OCI-M2 (cell line): ENCODE measurements around the gene DSE.

Source experiments
- DNase-seq: peaks from one replicate; lab custom pipeline; 2025; ENCODE audit not compliant: unreplicated experiment; lab: John Stamatoyannopoulos, UW

DSE gene

DNA sequence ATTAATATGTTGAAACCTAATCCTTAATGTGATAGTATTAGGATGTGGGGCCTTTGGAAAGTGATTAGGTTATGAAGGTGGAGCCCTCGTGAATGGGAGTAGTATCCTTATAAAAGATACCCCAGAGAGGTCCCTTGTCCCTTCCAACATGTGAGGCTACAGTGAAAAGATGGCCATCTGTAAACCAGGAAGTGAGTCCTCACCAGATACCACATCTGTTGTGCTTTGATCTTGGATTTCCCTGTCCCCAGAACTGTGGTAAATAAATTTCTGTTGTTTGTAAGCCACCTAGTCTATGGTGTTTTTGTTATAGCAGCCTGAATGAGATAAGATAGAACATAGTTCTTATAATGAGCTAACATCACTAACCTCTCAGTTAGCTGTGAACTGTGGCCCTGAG is 73.8 kb downstream of the DSE start:
- no peak for DNase-seq

DNA sequence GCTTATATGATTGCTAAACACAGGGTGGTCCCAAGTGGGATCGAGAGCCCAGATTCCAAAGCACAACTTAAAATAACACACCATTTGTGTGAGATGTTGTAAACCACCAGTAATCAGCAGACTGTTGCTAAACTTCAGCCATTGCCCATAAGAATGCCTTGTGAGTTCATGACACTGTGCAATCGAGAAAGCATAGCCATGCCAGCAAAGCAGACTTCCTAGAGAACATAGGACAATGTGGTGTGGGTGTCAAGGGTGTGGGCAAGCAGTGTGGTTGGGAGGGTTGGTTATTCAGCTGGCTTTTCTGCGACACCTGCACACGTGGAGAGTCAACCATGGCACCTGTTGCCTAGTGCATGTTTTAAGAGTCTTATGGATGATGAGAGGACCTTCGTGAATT is 74.4 kb downstream of the DSE start:
- DNase-seq: no peak

DNA sequence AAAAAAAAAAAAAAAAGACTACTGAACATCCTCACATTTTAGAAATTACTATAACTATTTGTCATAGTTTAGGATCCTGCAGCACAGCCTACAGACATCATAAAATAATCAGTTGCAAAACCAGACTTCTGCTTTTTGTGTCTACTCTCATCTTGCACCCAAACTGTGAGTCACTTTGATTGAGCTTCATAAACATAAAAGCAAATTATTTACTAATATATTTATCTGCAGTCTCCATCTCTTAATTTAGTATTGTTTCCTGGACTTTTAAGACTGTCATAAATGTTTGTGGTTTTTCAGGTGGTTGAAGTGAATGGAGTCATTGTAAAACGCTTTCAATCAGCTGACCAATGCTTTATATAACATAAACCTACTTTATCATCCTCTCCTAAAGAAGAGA is 75.7 kb downstream of the DSE start:
- no peak for DNase-seq

DNA sequence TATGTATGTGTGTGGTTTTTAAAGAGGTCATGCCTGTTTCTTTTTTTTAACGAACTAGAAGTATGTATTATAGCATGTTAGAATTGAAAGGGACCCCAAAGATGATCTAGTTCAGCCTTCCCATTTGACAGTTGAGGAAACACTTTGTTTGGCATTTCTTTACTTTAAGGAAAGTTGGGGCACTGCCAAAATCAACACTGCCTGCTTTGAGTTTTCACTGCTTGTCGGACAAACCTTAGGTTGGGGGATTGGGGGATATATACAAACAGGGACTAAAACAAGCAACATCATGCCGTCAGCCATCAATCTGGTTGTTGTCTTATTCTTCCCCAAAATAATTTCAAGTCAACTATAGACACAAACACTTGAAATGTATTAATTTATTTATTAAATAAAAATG is 76.3 kb downstream of the DSE start:
- DNase-seq: no peak

DNA sequence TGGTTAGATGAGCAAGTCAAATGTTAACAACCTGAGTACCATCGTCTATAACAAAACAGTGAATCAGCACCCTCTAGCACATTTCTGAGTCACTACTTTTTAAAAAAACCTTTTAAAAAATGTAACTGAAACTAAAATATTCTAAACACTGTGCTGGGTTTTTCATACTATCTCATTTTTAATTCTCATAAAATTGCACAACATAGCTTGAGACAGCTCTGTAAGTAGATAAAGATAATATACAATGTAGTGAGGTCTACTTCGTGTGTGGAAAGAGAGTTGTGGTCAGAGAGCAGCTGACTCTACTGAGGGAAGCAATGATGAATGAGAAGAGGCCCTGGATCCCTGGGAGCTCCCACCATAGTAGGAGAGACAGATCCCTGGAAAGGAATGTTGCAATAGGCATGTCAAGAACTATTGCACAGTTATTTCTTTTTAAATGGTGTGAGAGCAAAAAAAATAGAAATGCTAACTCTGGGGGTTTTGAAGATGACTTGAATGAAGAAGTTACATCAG is 76.8 kb downstream of the DSE start:
- DNase-seq: no peak

DNA sequence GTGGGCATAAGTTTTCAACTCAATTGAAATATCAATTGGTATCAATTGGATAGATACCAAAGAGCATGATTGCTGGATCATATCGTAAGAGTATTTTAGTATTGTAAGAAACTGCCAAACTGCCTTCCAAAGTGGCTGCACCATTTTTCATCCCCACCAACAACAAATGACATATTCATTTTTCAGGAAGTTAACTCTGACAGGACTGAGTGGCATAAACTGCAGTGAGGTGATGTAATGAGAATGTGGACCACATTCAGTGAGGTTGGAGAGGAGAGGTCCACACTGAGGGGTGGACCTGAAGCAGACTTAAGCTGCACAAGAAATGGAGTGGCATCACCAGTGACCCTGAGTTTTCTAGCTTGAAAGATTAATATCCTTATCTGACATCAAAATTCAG is 78.8 kb downstream of the DSE start:
- no peak for DNase-seq

DNA sequence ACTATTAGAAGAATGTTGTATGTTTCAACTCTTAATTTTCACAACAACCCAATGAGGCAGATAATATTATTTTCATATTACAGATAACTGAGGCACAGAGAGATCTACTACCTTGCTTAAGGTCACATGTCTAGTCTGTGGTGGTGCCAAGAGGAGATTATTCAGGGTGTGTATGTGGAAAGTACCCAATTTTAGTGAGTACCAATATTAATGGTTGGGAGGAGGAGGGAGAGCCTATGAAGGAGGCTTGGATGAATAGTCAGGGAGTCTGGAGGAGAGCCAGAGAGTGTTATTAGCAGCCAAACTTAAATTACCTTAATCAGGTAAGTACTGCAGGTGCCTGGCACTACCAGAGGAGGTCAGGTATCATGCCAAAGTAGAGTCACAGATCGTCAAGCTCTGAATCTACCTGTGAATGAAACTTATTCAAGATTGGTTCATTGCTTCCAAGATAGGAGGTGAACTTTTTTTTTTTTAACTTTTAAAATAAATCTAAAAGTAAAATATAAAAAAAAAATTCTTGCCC is 79.5 kb downstream of the DSE start:
- no peak for DNase-seq

DNA sequence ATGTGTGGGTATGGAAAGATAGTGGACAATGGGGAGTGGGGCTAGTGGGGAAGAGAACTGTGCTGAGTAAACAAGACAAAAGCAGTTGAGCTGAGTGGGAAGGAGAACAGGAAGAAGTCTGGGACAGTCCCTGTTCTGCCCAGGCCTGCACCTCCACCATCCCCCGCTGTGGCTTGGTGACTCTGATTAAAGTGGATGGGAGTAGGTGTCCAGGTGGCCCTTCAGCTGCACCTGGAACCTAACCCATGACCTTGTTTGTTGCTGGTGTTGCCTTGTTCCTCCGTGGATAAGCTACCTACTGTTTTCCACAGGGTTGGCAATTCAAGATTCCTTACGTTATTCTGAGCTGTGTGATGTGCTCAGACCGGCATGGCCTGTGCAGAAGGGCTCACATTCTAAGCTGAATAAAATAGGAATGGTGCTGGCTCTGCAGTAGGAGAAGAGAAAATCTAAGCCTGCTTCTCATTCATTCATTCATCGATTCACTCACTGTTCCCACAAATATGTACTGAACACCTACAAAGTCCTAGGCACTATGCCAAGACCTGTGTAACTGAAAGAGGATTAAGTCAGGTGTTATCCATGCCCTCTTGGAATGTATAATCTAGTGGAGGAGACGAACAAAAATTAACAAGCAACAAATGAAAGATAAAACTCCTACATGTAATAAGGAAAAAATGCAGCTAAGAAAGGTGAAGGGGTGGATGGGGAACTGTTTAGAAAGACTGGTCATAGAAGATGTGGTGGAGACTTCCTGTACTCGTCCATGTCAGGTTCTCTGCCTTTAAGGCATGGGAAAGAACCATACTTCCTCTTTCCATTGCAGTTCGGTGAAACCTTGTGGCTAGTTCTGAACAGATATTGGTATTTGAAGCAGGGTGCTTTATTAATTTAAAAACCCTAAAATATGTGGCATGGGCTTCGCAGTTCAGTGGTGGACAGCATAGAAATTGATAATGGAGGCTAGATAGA is 80.3 kb downstream of the DSE start:
- DNase-seq: no peak

DNA sequence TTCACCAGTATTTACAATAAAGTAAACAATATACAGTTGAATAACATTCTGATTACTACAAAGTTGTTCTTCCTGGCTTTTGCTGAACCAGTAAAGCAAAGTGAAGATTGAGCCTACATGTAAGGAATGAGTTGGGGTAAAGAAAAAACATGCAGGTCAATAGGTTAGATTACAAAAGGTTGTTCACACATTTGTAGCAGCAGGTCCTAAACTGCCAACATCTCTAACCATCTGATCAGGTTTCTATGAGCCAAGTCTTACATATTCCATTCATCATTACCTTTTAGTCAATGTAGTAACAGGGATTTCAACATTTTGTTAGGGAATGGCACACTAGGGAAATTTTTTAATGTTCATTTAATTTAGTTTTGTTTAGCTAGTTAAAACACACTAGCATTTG is 81.2 kb downstream of the DSE start:
- DNase-seq: no peak

DNA sequence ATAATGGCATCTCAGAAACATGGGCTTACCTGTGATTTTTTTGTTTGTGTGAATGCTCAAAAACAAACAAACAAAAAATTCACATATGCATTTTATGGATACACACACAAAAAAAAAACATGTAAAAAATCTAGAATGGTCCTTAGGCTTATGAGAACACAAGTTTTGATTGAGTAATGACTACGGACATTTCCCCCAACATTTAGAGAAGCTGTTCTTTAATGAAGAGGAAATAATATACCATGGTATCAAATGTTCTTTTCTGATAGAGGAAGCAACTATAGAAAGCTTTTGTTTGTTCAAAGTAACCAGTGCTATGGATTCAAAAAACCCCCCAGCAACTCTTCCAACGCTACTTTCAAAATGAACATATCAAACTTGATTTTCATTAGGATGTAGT is 81.8 kb downstream of the DSE start:
- DNase-seq: no peak

DNA sequence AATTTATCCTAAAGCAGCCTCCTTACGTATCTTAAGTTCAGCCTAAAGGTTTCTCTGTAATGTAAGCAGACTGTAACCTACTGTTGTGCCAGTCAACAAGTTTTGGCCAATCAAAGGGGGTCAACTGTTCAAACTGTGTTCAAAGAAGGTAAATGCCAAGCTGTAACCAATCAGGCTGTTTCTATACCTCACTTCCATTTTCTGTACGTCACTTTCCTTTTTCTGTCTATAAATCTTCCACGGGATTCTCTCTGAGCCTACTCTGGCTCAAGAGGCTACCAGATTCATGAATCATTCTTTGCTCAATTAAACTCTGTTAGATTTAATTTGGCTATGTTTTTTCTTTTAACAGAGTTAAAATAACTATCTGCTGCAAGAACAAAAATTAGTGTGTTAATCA is 85.4 kb downstream of the DSE start:
- DNase-seq: no peak

DNA sequence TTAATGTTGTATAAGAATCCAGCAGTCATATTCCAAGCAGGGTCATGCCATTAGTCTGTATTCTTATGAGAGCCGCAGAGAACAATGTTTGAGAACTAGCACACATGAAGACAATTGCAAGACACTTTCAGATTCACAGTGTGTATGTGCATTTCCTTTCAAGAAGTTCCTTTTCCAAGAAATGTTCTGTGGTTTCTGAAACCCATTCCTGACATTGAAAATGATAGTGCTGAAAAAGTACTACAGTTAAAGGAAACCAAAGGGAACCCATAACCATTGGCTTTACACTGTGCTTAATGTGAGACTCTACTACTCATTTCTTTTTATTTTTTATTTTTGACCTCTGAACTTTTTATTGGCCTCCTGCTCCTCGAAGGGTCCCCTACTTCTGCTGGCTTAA is 86.2 kb downstream of the DSE start:
- no peak for DNase-seq

DNA sequence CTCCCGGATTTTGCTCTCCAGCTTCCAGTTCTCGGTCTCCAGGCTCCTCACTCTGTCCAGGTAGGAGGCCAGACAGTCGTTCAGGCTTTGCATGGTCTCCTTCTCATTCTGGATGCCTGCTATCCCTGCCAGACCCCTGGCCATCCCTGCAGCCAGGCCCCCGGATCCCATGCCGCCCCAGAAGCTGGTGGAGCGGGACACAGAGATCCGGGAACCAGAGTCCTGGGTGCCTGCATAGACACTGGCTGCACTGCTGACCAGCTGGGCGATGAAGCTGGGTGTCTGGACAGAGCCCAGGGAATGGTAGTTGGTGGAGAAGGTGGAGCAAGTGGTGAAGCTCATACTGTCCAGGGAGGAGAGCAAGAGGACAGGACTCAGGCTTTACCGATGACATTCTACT is 87.5 kb downstream of the DSE start:
- no peak for DNase-seq

DNA sequence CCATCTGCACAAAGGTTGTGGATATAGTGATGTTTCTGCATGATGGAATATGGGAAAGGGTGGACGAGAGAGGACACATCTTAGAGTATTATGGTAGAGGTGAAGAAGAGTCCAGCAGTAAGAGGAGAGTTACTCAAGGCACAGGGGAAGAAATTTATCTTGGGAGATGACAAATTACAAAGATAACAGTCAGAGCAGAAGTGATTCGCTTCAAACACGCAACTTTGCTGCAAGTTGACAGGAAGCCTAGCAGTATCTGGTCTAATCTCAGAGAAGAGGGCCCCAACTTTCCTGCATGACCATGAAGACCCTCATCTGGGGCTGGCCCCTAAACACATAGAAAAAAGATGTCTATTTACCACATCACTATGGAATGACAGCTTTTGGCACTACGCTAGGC is 89.2 kb downstream of the DSE start:
- no peak for DNase-seq

DNA sequence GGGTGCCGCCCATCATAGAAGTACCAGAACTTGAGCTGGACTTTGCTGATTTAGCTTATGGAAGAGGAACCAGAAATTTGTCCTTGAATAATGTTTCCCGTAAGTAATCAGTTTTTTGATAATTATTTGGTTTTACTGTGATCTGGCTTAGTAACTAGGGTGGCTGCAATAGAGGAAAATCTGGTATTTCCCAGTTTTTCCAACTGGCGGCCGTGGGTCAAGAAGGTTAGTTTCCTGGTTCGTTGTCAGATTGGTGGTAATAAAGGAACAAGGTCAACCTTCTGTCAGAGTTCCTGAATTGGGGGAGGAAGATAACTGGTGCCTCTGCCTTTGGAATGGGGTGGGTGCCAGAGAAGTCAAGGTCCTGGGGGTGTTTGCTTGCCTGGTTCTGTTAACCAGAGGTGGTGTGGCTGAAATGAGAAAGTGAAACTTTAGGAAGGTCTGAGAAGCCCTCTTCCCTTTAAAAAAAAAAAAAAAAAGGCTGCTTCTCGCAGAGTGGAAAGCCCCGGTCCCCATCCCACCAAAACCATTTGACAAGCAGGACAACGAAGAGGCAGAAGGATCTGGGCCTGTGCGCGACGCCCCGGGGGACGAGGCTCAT is 90.7 kb downstream of the DSE start, which contains the start of gene CALHM6:
CALHM6 (plus strand) TSS at position 45 of the 601 bp plus-strand sequence; CDS start at position 600, 555 bp downstream.
- no peak for DNase-seq

DNA sequence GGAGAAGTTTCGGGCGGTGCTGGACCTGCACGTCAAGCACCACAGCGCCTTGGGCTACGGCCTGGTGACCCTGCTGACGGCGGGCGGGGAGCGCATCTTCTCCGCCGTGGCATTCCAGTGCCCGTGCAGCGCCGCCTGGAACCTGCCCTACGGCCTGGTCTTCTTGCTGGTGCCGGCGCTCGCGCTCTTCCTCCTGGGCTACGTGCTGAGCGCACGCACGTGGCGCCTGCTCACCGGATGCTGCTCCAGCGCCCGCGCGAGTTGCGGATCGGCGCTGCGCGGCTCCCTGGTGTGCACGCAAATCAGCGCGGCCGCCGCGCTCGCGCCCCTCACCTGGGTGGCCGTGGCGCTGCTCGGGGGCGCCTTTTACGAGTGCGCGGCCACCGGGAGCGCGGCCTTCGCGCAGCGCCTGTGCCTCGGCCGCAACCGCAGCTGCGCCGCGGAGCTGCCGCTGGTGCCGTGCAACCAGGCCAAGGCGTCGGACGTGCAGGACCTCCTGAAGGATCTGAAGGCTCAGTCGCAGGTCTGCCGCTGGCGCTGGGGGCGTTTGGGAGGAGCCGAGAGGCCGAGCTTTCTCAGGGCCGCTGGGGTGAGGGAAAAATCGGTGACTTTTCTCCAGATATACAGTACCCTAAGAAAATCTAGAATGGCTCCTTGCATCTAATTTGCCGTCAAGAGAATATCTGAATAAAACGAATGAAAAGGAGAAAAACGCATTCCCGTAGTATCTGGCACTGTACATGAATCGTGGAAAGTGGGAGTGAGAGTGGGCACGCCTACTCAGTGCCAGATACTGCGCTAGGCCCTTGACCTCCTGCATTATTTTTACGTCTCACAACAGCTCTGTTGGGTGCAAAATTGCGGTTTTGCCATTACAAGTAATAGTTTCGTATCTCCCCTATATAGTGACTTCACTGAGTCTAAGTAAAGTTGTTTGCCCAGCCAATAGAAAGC is 91.5 kb downstream of the DSE start:
- no peak for DNase-seq

DNA sequence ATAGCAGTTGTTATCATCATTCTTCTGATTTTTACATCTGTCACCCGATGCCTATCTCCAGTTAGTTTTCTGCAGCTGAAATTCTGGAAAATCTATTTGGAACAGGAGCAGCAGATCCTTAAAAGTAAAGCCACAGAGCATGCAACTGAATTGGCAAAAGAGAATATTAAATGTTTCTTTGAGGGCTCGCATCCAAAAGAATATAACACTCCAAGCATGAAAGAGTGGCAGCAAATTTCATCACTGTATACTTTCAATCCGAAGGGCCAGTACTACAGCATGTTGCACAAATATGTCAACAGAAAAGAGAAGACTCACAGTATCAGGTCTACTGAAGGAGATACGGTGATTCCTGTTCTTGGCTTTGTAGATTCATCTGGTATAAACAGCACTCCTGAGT is 92.6 kb downstream of the DSE start:
- DNase-seq: no peak

DNA sequence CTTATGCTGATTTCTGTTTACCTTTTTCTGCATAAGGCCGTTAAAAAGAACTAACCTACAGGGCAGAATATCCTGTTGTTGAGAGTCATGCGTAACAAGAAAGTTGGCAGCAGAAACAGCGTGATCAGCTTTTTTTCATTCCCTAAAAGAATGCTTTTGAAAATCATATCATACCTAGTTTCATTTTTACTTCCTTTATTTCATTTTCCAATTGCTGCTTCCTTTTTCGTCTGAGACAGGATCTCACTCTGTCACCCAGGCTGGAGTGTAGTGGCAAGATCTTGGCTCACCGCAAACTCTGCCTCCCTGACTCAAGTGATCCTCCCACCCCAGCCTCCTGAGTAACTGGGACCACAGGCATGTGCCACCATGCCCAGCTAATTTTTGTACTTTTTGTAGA is 94.5 kb downstream of the DSE start:
- no peak for DNase-seq

DNA sequence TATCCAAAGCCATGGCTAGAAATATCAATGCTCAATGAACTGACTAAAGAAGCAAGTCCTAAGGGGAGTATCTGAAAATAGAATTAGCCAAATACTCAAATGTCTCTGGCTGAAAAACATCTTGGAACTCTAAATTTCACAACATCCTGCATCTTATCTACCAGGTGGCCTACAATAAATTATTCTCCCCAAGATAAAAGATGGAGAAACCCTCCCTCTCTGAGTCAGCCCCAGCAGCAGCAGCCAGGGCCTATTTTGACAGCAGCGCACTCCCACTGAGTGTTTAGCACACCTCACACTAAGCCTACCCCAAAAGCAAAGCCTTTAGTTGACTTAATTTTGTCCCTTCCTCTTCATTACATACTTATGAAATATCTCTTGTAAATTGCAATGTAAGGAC is 96.3 kb downstream of the DSE start:
- DNase-seq: no peak

DNA sequence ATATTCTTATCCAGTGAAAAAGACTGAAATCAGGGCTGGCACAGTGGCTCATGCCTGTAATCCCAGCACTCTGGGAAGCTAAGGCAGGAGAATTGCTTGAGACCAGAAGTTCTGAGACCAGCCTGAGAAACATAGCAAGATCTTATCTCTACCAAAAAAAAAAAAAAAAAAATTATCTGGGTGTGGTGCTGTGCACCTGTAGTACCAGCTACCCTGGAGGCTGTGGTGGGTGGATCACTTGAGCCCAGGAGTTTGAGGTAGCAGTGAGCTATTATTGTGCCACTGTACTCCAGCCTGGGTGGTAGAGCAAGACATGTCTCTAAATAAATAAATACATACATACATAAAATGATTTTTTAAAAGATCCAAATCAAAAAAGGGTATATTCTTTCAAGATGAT is 96.8 kb downstream of the DSE start:
- DNase-seq: no peak

DNA sequence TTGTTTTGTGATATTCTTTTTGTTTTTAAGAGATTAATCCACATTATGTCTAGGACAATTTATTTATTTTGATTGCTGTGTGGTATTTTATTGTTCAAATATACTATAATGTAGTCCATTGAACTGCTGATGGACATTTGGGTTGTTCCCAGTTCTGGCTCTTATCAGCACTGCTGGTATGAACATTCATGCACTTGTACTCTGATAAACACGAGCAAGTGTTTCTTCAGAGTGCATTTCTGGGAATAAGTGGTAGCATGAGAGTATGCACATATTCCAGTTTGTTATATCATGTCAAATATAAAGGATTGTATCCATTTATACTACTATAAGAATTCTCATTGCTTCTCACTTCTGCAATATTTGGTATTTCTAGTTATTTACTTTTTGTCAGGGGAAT is 97.5 kb downstream of the DSE start:
- DNase-seq: no peak
